ENCODE measurements around the gene GJC2. TPM values are rescaled to one million over a fixed set of nuclear protein-coding genes. Genes with fewer than 3 reads are reported as not detected.
A peak's percentile ranks its signal among the peaks of the same experiment; 100 is the strongest.

Gene GJC2
- polyA plus RNA-seq, 1 donor (not counting 4 experiments of a cell fraction or from before 2014, with no cell fraction given): 0.58 TPM

- no peak for DNase-seq (ENCODE audit: low read depth, low spot score)
- H3K27me3 ChIP-seq (ENCODE audit: control insufficient read depth, extremely low read depth, insufficient read depth, low read length): no peaks in the 10 kb centered on the region
- dilution Hi-C loops (cut with MboI; ENCODE audit: extremely low pct_ligation_motif_present, low sequenced_read_pairs): no loop called here
- peaks cover 2% of the 10 kb centered on the region for H3K9me1 ChIP-seq (ENCODE audit: control insufficient read depth, extremely low read depth, insufficient read depth, low read length)
- H3K4me1 ChIP-seq (ENCODE audit: control insufficient read depth, extremely low read depth, insufficient read depth, low read length): peaks cover 35% of the 10 kb centered on the region
- peak overlapping the region; percentile 86 for H3K9ac ChIP-seq (ENCODE audit: control insufficient read depth, extremely low read depth, insufficient read depth, low read length)
- no peaks in the 10 kb centered on the region for H3K9me3 ChIP-seq (ENCODE audit: control insufficient read depth, low read depth, low read length)
- peaks cover 23% of the 10 kb centered on the region for H4K20me1 ChIP-seq (ENCODE audit: control insufficient read depth, extremely low read depth, insufficient read depth, low read length)
- peak overlapping the region; percentile 84 to 96 (median 89) for H3K4me3 ChIP-seq (ENCODE audit: control insufficient read depth in 2 of 3, extremely low read depth in 1 of 3, insufficient read depth in 2 of 3, low read depth in 1 of 3, low read length in 3 of 3)
- TF ChIP-seq CTCF (optimal IDR thresholded peaks at IDR 0.05 in 1 of 3, IDR thresholded peaks at IDR 0.05 in 1 of 3, conservative IDR thresholded peaks at IDR 0.05 in 1 of 3; ENCODE audit: extremely low read depth in 1 of 3, insufficient read depth in 2 of 3, low read length in 3 of 3): no peak
- TF ChIP-seq EZH2 (IDR thresholded peaks at IDR 0.05; ENCODE audit: low read length): no peak
- no peak overlapping the region for H2AFZ ChIP-seq (ENCODE audit: control insufficient read depth, low read length)
- FAIRE-seq: no peak
- peak overlapping the region; percentile 98 for H3K4me2 ChIP-seq (ENCODE audit: control insufficient read depth, extremely low read depth, insufficient read depth, low read depth, low read length)
- peaks cover 71% of the 10 kb centered on the region for H3K79me2 ChIP-seq (ENCODE audit: control insufficient read depth, insufficient read depth, low read length)
- H3K27ac ChIP-seq (ENCODE audit: control insufficient read depth, insufficient read depth, low read length): peak overlapping the region; percentile 82
- peaks cover 19 to 32% of the 10 kb centered on the region in 2 experiments for H3K36me3 ChIP-seq (ENCODE audit: control insufficient read depth in 2 of 2, extremely low read depth in 1 of 2, insufficient read depth in 2 of 2, low read length in 2 of 2)
Measured at GRCh38 chr1:228142155-228142691, 7.5 kb upstream of the GJC2 start.

GRCh38 chr1:228142701-228143136 lies 7.0 kb upstream of the GJC2 start:
- TF ChIP-seq EZH2 (IDR thresholded peaks at IDR 0.05; ENCODE audit: low read length): no peak
- no peak for TF ChIP-seq CTCF (optimal IDR thresholded peaks at IDR 0.05 in 1 of 3, IDR thresholded peaks at IDR 0.05 in 1 of 3, conservative IDR thresholded peaks at IDR 0.05 in 1 of 3; ENCODE audit: extremely low read depth in 1 of 3, insufficient read depth in 2 of 3, low read length in 3 of 3)
- DNase-seq (ENCODE audit: low read depth, low spot score) (no peak), FAIRE-seq (peak; percentile 26)
- peak overlapping the region; percentile 98 for H3K4me2 ChIP-seq (ENCODE audit: control insufficient read depth, extremely low read depth, insufficient read depth, low read depth, low read length)
- peaks cover 40% of the 10 kb centered on the region for H3K4me1 ChIP-seq (ENCODE audit: control insufficient read depth, extremely low read depth, insufficient read depth, low read length)
- H2AFZ ChIP-seq (ENCODE audit: control insufficient read depth, low read length): no peak overlapping the region
- H3K36me3 ChIP-seq (ENCODE audit: control insufficient read depth in 2 of 2, extremely low read depth in 1 of 2, insufficient read depth in 2 of 2, low read length in 2 of 2): peaks cover 22 to 36% of the 10 kb centered on the region in 2 experiments
- no peaks in the 10 kb centered on the region for H3K27me3 ChIP-seq (ENCODE audit: control insufficient read depth, extremely low read depth, insufficient read depth, low read length)
- dilution Hi-C loops (cut with MboI; ENCODE audit: extremely low pct_ligation_motif_present, low sequenced_read_pairs): no loop called here
- peak overlapping the region; percentile 86 for H3K9ac ChIP-seq (ENCODE audit: control insufficient read depth, extremely low read depth, insufficient read depth, low read length)
- H3K4me3 ChIP-seq (ENCODE audit: control insufficient read depth in 2 of 3, extremely low read depth in 1 of 3, insufficient read depth in 2 of 3, low read depth in 1 of 3, low read length in 3 of 3): peak overlapping the region; percentile 84 to 96 (median 89)
- H3K79me2 ChIP-seq (ENCODE audit: control insufficient read depth, insufficient read depth, low read length): peaks cover 76% of the 10 kb centered on the region
- H3K9me1 ChIP-seq (ENCODE audit: control insufficient read depth, extremely low read depth, insufficient read depth, low read length): peaks cover 2% of the 10 kb centered on the region
- peaks cover 23% of the 10 kb centered on the region for H4K20me1 ChIP-seq (ENCODE audit: control insufficient read depth, extremely low read depth, insufficient read depth, low read length)
- no peak overlapping the region for H3K27ac ChIP-seq (ENCODE audit: control insufficient read depth, insufficient read depth, low read length)
- H3K9me3 ChIP-seq (ENCODE audit: control insufficient read depth, low read depth, low read length): no peaks in the 10 kb centered on the region

All from keratinocyte (primary cell).